ENCODE results near the gene PRR14. TPM values are rescaled to one million over a fixed set of nuclear protein-coding genes. Genes with fewer than 3 reads are reported as not detected.
A peak's percentile ranks its signal among the peaks of the same experiment; 100 is the strongest.

The PRR14 gene
- total RNA-seq, 3 donors from 2014 or later: 65.1 to 85.3 (median 71.0) TPM

- Mint-ChIP-seq H3K27me3 (ENCODE audit: low read depth) (no peaks in the 10 kb centered on the region), H3K36me3 (ENCODE audit: insufficient read depth) (peaks cover 42% of the 10 kb centered on the region), H3K4me3 (peak overlapping the region; percentile 98), H3K9me3 (no peaks in the 10 kb centered on the region), H3K4me1 (ENCODE audit: low read depth) (peaks cover 49% of the 10 kb centered on the region)
- peak; percentile 18 to 19 for ATAC-seq
- peak; percentile 75 for DNase-seq
Measured at GRCh38 chr16:30660424-30661261, 9.9 kb downstream of the PRR14 start.

GRCh38 chr16:30662449-30662848 is 11.7 kb downstream of the PRR14 start:
- Mint-ChIP-seq H3K4me3 (peak overlapping the region; percentile 98), H3K4me1 (ENCODE audit: low read depth) (peaks cover 37% of the 10 kb centered on the region), H3K36me3 (ENCODE audit: insufficient read depth) (peaks cover 43% of the 10 kb centered on the region), H3K27me3 (ENCODE audit: low read depth) (no peaks in the 10 kb centered on the region), H3K9me3 (no peaks in the 10 kb centered on the region)
- ATAC-seq: no peak
- DNase-seq: no peak

DNA sequence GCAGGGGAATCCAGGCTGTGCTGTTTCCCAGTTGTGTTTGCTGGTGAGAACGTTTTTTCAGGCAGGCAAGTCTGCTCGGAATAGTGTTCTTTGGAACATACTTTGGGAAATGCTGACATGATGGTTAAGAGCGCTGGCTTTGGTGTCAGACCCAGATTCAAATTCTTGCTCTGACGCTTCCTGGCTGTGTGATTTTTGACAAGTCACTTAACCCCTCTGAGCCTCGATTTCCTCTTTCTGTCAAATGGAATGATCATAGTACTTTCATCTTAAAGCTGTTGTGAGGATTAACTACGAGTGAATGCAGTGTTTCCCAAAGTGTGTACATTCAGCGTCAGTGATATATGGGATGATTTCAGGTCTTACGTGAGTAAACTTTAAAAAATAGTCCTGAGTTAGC is 12.3 kb downstream of the PRR14 start:
- no peak for ATAC-seq

DNA sequence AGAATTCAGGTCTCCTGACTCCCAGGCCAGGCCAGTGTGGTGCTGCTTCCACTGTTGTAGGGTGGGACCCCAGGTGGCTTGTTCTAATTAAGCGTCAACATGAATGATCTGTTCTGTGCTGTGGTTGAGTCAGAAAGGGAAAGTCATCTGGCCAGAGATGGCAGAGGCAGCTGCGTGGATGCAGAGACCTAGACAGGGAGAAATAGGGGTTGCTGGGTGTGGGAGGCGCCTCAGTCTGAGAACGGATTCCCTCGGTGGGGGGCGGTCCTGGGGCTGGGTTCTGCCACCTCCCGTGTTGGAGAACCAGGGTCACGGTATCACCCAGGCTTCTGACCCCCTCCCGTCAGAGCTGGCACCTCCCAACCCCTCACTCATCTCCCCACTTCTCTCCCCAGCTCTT is 13.1 kb downstream of the PRR14 start:
- Mint-ChIP-seq H3K4me3 (peak overlapping the region; percentile 52), H3K9me3 (no peaks in the 10 kb centered on the region)
- no peak for DNase-seq

More for the DNA sequence above, 12.3 kb downstream of the PRR14 start:
- no peak for DNase-seq
- H3K36me3 Mint-ChIP-seq (ENCODE audit: insufficient read depth): peaks cover 49% of the 10 kb centered on the region
- H3K4me1 Mint-ChIP-seq (ENCODE audit: low read depth): peaks cover 34% of the 10 kb centered on the region
- no peaks in the 10 kb centered on the region for H3K27me3 Mint-ChIP-seq (ENCODE audit: low read depth)
- peak overlapping the region; percentile 52 for H3K4me3 Mint-ChIP-seq
- no peaks in the 10 kb centered on the region for H3K9me3 Mint-ChIP-seq

GRCh38 chr16:30664616-30665109 is 13.9 kb downstream of the PRR14 start:
- H3K4me1 Mint-ChIP-seq (ENCODE audit: low read depth): peaks cover 34% of the 10 kb centered on the region
- peaks cover 52% of the 10 kb centered on the region for H3K36me3 Mint-ChIP-seq (ENCODE audit: insufficient read depth)
- H3K9me3 Mint-ChIP-seq: no peaks in the 10 kb centered on the region
- ATAC-seq (no peak), DNase-seq (no peak)
- no peaks in the 10 kb centered on the region for H3K27me3 Mint-ChIP-seq (ENCODE audit: low read depth)
- no peak overlapping the region for H3K4me3 Mint-ChIP-seq

More for the DNA sequence above, 13.1 kb downstream of the PRR14 start:
- Mint-ChIP-seq H3K36me3 (ENCODE audit: insufficient read depth) (peaks cover 52% of the 10 kb centered on the region), H3K4me1 (ENCODE audit: low read depth) (peaks cover 34% of the 10 kb centered on the region), H3K27me3 (ENCODE audit: low read depth) (no peaks in the 10 kb centered on the region)
- no peak for ATAC-seq

DNA sequence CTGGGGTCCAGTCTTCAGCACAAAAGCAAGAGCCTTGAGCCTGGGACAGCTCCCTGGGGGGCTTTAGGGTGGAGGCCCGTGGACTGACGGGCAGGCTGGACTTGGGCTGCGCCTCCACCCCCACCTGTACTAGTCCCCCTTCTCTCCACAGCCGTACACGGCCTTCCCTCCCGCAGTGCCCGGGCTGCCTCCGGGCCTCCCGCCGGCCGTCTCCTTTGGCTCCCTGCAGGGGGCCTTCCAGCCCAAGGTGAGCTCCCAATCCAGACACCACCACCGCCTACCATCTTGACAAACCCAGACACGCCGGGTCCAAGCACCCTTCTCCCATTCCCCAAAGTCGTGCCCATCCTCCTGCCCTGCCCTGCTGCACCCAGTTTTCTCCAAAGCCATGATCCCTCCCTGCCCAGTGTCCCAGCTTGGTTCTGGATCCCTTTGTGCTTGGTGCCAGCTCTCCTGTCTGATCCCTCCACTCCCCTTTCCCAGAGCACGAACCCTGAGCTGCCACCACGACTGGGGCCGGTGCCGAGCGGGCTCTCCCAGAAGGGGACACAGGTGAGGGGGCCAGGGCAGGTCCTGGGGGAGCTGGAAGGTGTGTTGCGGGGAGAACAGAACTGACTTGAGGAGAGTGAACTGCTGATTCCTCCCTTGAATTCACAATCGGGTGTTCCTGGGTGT is 14.5 kb downstream of the PRR14 start:
- Mint-ChIP-seq H3K27me3 (ENCODE audit: low read depth) (no peaks in the 10 kb centered on the region), H3K4me1 (ENCODE audit: low read depth) (peaks cover 34% of the 10 kb centered on the region), H3K36me3 (ENCODE audit: insufficient read depth) (peaks cover 52% of the 10 kb centered on the region), H3K4me3 (no peak overlapping the region), H3K9me3 (no peaks in the 10 kb centered on the region)
- no peak for ATAC-seq
- no peak for DNase-seq

GRCh38 chr16:30665830-30666190 is 15.1 kb downstream of the PRR14 start:
- ATAC-seq (no peak), DNase-seq (no peak)
- H3K9me3 Mint-ChIP-seq: no peaks in the 10 kb centered on the region
- no peak overlapping the region for H3K4me3 Mint-ChIP-seq
- peaks cover 30% of the 10 kb centered on the region for H3K4me1 Mint-ChIP-seq (ENCODE audit: low read depth)
- no peaks in the 10 kb centered on the region for H3K27me3 Mint-ChIP-seq (ENCODE audit: low read depth)
- H3K36me3 Mint-ChIP-seq (ENCODE audit: insufficient read depth): peaks cover 49% of the 10 kb centered on the region

DNA sequence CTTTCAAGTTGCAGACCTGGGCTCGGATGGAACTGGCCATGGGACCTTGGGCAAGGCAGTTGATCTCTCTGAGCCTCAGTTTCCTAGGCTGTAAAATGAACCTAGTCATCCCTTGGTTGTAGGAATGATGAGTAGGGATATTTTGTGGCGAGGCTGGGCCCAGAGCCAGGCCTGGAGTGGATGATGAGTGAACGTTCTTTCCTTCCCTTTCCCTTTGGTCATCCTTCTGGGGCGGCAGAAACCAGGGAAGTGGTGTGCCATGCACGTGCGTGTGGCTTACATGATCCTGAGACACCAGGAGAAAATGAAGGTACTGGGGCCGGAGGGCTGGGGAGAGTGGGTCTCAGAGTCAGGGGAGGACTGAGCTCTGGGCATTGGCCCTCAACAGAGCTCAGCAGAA is 15.9 kb downstream of the PRR14 start:
- H3K4me1 Mint-ChIP-seq (ENCODE audit: low read depth): peaks cover 23% of the 10 kb centered on the region
- no peaks in the 10 kb centered on the region for H3K9me3 Mint-ChIP-seq
- H3K36me3 Mint-ChIP-seq (ENCODE audit: insufficient read depth): peaks cover 41% of the 10 kb centered on the region
- no peak for ATAC-seq
- no peaks in the 10 kb centered on the region for H3K27me3 Mint-ChIP-seq (ENCODE audit: low read depth)
- no peak overlapping the region for H3K4me3 Mint-ChIP-seq
- DNase-seq: no peak

DNA sequence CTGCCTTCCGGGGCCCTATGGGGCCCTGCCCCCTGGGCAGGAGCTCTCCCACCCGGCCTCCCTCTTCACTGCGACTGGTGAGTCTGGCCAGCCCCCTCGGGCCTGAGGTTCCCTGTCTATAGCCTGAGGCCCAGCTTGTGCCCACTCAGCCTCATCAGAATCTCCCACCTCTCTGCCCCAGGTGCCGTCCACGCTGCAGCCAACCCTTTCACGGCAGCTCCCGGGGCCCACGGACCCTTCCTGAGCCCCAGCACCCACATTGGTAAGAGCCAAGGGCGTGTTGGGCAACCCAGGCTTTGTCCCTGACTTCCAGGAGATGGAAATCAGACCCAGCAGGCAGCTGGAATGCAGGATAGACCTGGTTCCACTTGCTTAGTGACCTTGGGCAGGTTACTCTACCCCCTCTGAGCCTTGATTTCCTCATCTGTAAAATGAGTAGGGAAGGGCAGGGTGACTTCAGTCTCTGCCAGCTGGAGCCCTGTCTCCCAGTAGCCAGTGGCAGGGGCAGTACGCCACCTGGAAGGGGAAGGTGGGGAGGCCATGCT is 16.7 kb downstream of the PRR14 start:
- no peak for DNase-seq
- Mint-ChIP-seq H3K4me3 (no peak overlapping the region), H3K9me3 (no peaks in the 10 kb centered on the region), H3K27me3 (ENCODE audit: low read depth) (no peaks in the 10 kb centered on the region), H3K36me3 (ENCODE audit: insufficient read depth) (peaks cover 34% of the 10 kb centered on the region), H3K4me1 (ENCODE audit: low read depth) (peaks cover 17% of the 10 kb centered on the region)
- ATAC-seq: no peak

- Mint-ChIP-seq H3K36me3 (ENCODE audit: insufficient read depth) (peaks cover 30% of the 10 kb centered on the region), H3K27me3 (ENCODE audit: low read depth) (no peaks in the 10 kb centered on the region), H3K9me3 (no peaks in the 10 kb centered on the region), H3K4me3 (no peak overlapping the region), H3K4me1 (ENCODE audit: low read depth) (peaks cover 8% of the 10 kb centered on the region)
- ATAC-seq (no peak), DNase-seq (no peak)
Measured at GRCh38 chr16:30668393-30668792, 17.6 kb downstream of the PRR14 start.

DNA sequence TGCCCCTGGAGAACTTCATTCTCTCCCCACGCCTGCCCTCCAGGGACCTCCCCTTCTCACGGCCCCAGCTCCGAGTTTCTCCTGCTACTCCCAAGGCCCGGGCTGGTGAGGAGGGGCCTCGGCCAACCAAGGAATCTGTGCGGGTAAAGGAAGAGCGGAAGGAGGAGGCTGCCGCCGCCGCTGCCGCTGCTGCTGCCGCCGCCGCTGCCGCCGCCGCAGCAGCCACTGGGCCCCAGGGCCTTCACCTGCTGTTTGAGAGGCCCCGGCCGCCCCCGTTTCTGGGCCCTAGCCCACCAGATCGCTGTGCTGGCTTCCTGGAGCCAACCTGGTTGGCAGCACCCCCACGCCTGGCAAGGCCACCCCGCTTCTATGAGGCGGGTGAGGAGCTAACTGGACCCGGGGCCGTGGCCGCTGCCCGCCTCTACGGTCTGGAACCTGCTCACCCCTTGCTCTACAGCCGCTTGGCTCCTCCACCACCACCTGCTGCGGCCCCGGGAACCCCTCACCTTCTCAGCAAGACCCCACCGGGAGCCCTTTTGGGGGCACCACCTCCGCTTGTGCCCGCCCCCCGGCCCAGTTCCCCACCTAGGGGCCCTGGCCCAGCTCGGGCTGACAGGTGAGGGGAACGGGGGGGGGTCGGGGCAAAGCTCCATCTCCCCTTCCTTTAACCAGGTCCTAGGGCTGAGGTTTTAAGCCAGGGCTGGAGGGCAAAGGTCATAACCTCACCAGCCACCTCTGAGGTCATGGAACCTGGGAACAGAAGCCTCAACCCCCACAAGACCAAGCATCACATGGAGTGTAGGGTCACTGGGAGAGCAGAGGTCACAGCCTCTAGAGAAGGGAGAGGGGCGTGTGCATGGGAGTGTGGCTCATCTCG is 18.5 kb downstream of the PRR14 start:
- ATAC-seq: peak; percentile 12 to 15
- H3K27me3 Mint-ChIP-seq (ENCODE audit: low read depth): no peaks in the 10 kb centered on the region
- peaks cover 2% of the 10 kb centered on the region for H3K4me1 Mint-ChIP-seq (ENCODE audit: low read depth)
- H3K36me3 Mint-ChIP-seq (ENCODE audit: insufficient read depth): peaks cover 25% of the 10 kb centered on the region
- H3K9me3 Mint-ChIP-seq: no peaks in the 10 kb centered on the region
- H3K4me3 Mint-ChIP-seq: no peak overlapping the region
- no peak for DNase-seq

- Mint-ChIP-seq H3K4me3 (no peak overlapping the region), H3K36me3 (ENCODE audit: insufficient read depth) (peaks cover 21% of the 10 kb centered on the region), H3K4me1 (ENCODE audit: low read depth) (peaks cover 2% of the 10 kb centered on the region), H3K27me3 (ENCODE audit: low read depth) (no peaks in the 10 kb centered on the region), H3K9me3 (no peaks in the 10 kb centered on the region)
- ATAC-seq: no peak
- no peak for DNase-seq
Measured at GRCh38 chr16:30669903-30670824, 19.4 kb downstream of the PRR14 start.

- DNase-seq: no peak
- Mint-ChIP-seq H3K9me3 (no peaks in the 10 kb centered on the region), H3K4me1 (ENCODE audit: low read depth) (peaks cover 2% of the 10 kb centered on the region), H3K36me3 (ENCODE audit: insufficient read depth) (no peaks in the 10 kb centered on the region), H3K27me3 (ENCODE audit: low read depth) (no peaks in the 10 kb centered on the region), H3K4me3 (no peak overlapping the region)
- ATAC-seq: no peak
Measured at GRCh38 chr16:30675143-30675542, 24.4 kb downstream of the PRR14 start.
